GM19099 (cell line): Measurements from ENCODE around the gene ELMO1.

ENCODE experiments used
- POLR2A ChIP-seq: IDR thresholded peaks from 3 replicates; pipeline ENCODE4 v1.6.1; 2011; ENCODE audit warnings: low read depth; ENCODE audit not compliant: insufficient read length; ENCODE audit errors: extremely low read depth

ELMO1 gene

DNA sequence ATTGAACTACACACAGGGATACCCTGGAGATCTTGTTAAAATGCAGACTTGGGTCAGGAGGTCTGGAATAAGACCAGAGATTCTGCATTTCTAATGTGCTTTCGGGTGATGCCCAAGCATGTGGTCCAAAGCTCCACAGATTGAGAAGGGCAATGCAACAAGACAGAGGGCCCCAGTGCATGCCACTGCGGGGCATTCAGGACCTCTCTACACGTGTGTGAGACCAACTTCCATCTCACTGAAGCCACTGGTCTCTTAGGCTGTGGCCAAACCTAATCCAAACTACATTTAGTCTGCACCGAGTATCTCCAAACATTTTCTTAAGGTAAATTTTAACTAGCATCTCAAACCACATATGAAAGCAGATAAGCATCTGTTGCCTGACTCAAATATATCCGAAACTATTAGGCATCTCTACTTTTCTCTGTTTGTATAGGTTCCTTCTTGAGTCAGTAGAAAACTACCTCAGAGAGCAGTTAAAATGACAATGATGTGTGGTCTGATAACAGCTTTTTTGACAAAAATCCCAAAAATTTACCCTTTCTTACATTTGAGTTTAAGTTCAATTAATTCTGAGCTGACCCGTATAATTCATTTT, 107.5 kb downstream of the ELMO1 start:
- peak; percentile 48 for TF ChIP-seq POLR2A

DNA sequence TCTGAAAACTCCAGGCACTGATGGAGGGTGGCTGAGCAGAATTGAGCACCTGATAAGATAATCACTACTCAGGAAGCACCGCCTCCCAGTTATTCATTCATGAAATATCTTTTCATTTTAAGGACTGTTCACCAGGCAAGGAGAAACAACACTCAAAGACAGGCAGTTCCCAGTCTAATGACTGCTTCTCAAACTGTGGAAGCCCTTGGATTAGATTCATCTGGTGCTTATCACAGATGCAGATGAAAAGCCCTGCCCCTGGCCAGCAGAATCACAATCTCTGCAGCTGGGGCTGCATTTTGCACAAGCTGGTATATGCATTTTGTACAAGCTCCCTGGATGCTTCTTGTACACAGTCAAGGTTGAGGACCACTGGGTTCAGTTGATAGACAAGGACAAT, 109.7 kb downstream of the ELMO1 start:
- no peak for TF ChIP-seq POLR2A

DNA sequence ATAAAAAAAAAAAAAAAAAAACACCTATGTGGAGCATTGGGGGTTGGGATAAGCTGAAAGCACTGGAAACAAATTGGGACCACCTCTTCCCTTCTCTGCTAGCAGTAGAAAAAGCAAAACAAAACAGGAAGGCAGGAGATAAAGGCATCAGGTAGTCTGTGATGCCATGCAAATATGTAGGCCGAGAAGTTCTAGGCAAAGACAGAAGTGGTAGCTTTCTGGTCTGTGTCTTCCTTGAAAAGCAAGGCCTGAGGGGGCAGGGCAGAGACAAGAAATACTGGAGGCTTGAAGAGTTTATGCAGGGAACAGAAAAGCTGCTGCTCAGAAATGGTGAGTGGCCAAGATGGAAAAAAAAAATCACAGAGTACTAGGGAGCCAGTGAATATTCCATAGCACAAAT, 111.1 kb downstream of the ELMO1 start:
- no peak for TF ChIP-seq POLR2A

DNA sequence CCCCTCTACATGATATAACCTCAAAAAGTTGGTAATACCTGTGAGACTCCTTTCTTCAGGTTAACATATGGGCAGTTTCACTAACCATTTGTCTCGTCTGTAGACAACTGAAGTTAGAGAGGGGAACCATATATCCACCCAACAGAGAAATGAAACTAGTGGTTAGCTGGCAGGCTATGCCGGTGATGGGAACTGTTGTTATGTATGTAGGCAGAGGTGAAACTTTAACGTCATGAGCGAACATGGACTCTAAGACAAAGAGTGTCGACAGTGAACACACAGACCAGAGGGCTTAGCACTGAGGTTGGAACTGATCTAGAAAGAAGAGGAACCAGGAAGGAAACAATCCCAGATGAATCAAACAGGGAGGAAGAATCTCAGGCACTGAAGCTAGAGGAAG, 112.4 kb downstream of the ELMO1 start:
- no peak for TF ChIP-seq POLR2A

DNA sequence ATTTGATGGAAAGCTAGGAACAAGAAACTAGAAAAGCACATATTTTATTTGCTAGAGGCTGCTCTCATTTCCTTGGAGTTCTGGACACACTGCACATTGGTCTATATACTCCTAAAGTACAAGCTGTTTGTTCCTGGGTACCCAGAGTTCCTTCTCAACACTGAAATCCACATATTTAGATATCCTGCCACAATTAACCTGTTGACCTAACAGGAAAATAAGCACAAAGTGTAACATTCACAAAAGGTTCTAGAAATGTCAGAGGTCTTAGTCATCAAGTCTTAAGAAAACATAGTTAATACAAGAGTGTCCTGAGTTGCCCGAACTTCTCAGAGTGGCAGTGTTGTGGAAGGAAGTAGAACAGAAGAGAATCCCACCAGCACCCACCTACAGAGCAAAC, 115.6 kb downstream of the ELMO1 start:
- no peak for TF ChIP-seq POLR2A

DNA sequence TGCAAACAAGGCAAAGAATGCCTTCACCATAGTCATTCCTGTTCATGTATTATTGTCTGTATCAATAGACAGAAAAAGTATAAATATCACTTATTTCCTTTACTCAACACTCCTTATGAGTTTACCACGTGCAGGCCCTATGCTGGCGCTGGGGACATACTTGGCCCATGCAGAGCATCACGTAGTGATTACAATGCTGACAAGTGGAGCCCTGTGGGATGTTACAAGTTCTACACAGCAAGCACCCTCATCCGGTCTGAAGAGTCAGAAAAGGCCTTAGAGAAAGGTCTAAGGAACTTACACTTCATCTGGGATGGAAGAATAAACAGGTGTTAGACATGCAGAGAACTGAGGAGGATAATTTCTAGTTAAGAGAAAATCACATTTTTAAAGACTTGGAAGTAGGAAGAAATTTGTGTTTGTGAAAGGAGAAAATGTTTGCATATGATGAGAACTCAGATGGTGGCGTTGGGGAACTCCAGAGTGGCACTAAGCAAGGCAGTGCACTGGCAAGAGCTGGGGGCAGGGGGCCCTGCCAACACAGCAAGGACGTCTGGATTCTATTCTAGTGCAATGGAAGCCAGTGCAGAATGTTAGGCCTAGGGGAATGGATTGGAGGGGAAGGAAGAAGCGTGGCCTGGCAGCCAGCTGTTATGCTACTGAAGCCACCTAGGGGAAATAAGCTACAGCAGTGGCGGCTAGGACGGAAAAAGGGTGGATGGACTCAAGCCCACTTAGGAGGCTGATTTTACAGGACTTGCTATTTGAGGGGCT, 116.2 kb downstream of the ELMO1 start:
- no peak for TF ChIP-seq POLR2A

DNA sequence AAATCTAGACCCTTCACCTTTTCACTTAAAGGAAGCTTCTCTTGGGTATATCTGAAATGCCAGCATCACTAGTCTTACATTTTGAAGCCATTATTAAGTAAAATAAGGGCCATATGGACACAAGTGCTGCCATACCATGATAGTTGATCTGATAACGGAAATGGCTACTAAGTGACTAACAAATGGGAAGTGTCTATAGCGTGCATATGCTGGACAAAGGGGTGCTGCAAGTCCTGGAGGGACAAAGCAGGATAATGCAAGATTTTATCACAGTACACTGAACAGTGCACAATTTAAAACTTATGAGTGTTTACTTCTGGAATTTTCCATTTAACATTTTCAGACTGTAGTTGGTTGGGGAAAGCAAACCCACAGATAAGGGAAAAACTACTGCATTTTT, 117.9 kb downstream of the ELMO1 start:
- TF ChIP-seq POLR2A: no peak

DNA sequence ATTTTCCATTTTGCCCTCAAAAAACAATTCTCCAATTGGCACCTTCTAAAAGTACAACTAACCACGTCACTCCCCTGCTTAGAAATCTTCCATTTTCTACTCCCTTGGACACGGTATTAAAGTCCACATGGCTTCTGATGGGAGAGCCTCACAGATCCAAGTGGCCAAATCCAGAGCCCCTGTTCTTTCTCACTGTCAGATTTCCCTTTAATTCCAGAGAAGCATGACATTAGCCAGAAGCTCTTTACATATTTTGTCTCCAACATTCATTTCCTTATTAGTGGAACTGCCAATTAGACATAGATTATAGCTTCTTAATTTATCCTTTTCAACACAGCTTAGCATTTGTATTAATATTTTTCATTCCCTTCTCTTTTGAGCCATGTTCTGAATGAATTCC, 118.7 kb downstream of the ELMO1 start:
- no peak for TF ChIP-seq POLR2A

DNA sequence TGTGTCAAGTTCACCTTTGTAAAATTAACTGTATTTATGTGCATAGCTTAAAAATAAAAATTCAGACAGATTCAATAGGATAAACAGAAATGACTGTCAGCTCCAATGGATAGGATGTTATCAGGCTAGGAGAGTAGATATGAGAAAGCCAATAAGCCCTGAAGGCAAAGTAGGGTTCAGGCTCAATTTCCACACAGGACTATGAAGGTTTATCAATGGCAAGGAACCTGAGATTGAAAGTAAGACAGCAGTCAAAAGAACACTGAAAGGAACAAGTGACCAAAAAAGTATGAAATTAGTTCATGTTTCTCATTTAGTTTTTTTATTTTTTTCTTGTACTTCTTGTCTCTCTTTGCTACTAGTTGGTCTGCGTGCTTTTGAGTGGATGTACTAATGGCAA, 121.4 kb downstream of the ELMO1 start:
- TF ChIP-seq POLR2A: no peak

DNA sequence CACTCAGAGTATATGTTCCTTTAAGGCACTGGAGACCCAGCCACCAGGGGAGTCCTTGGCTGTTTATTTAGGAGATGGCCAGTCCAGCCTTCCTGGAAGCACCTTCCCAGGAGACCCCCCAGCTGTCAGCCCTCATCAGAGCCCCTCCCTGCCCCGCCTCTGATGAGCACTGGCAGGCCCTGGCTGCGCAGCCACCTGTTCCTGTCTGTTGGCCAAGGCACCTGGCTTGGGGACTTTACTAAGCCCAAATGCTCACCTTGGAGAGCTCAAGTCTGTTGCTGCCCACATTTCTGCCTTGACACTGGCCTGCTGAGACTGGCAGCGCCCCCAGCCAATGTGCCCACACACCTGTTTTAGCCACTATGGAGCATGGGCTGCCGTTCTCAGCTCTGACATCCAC, 124.7 kb downstream of the ELMO1 start:
- no peak for TF ChIP-seq POLR2A

DNA sequence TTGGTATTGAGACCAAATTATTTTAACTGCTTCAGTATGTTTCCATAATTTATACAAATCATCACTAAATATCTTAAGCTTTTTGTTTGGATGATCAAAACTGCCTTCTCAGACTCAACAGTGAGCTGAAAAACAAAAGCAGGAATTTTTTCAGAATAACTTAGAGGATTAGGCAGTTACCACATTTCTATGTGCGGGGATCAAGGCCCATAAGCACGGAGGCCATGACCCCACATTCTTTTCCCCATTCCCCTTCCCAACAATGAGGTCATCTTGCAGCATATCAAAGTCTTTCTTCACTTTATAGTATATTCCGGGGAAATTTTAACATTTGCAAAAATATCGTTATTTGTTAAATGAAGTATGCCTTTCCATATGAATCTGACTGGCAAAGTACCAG, 125.8 kb downstream of the ELMO1 start:
- no peak for TF ChIP-seq POLR2A

DNA sequence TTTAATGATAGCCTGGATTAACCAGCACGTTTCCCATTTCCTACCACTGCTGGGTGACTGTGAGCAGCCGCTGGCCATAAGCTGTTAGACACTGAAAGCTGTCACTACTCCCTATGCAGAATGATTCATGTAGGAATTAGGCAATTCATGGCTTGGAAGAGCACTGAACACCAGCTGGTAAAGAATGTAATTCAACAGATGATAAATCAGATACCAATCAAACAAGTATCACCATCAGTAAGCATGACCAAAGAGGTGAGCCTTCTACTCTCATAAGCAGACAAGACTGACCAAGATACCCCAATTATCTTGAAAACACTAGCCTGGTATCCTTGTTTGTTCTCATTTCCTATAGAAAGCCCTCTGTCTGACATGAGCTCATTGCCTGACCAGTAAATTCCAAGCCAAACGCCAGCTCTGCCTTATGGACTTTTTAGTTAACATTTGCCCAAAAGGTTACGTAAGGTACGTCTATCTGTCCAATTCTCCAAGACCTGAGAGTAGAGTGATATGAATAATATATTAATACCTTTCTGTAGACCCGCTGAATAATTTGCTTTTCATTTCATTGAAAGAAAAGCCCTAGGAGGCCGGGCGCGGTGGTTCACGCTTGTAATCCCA, 127.7 kb downstream of the ELMO1 start:
- TF ChIP-seq POLR2A: no peak

DNA sequence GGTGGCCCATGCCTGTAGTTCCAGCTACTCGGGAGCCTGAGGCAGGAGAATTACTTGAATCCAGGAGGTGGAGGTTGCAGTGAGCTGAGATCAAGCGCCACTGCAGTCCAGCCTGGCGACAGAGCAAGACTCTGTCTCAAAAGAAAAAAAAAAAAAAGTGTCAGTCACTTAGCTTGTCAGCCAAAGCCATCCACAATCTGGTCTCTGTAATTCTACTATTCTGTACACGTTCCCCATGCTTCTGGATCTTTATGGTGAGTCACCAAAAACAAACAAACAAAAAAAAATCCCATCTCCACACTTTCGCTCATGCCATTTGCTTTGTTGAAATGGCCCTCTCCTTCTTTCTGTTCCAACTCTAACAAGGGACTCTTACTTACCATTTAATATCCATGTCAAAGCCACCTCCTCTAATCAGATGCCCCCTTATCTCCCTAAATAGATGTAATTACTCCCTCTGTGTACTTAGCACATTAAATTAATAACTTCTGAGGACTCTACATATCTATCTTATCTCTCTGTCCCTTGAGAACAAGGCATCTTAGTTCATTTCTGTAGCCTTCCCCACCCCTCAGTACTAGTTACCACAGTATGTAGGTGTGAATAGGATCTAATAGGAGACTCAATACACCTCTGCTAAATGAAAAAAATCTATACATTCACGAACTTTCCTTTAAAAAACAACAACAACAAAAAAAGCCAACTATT, 128.4 kb downstream of the ELMO1 start:
- TF ChIP-seq POLR2A: no peak

DNA sequence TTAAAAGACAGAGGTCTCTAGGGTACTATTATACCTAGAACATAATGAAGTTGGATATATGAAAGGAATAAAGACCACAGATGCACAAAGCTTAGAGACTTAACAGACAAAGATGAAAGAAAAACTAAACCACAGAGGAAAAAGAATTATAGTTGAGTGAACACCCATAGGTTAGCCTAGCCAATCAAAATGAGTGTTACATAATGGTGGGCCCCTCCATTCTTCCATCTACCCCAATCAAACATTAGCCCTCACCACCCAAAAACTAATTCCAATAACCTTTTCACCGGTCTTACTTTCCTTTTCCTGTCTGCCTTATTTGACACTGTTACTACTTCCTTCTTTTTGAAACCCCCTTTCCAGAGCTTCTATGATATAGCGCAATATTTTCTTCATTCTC, 130.1 kb downstream of the ELMO1 start:
- TF ChIP-seq POLR2A: no peak
